Renal cortex interstitium (tissue), 11 donors: ENCODE measurements around the gene MEDAG. TPM values are rescaled to one million over a fixed set of nuclear protein-coding genes. Genes with fewer than 3 reads are reported as not detected.

Source experiments
- DNase-seq, 11 donors: peaks; one replicate each; pipeline ENCODE4 v3.0.0-alpha.2; 2013; ENCODE audit warnings: low read depth in 9 of 11, low spot score in 4 of 11; ENCODE audit errors: extremely low read depth in 1 of 11
- polyA plus RNA-seq, 3 donors: library from polyadenylated mRNA; unstranded; fragments of 120-200 nt; gene quantifications; one replicate each; pipeline ENCODE4 v1.2.1, GENCODE V29; 2013; ENCODE audit not compliant: insufficient read length in 3 of 3

The MEDAG gene
- polyA plus RNA-seq, 3 donors: 0.85 to 1.9 (median 1.2) TPM

DNA sequence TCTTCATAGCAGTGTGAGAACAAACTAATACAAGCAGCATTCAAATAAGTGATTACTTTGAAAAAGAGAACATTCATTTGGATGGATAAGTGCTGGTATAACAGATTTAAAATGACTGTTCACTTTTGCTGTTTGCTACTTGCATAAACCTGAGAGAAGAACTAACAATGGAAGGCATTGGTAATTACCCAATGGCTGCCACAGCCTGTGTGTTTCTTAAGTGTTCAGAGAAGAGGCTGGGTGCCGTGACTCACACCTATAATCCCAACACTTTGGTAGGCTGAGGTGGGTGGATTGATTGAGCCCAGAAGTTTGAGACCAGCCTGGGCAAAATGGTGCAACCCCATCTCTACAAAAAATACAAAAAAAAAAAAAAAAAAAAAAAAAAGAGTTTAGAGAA lies 21.5 kb downstream of the MEDAG start:
- no peak for DNase-seq

DNA sequence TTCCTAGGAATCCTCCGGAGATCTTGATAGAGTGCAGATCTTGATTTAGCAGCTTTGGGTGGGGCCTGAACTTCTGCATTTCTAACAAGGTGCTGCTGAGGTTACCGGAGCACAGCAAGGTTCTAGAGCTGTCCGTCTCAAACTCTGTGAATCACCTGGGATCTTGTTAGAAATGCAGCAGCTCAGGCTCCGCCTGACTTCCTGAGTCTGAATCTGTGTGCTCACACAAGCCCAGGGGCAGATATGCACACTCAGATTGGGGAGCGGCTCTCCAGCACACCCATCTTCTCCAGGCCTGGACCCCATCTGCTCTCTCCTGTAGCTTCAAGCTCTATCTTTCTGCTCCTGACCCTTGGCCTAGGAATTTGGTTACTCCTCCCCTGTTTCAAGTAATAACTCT lies 22.9 kb downstream of the MEDAG start:
- no peak for DNase-seq

DNA sequence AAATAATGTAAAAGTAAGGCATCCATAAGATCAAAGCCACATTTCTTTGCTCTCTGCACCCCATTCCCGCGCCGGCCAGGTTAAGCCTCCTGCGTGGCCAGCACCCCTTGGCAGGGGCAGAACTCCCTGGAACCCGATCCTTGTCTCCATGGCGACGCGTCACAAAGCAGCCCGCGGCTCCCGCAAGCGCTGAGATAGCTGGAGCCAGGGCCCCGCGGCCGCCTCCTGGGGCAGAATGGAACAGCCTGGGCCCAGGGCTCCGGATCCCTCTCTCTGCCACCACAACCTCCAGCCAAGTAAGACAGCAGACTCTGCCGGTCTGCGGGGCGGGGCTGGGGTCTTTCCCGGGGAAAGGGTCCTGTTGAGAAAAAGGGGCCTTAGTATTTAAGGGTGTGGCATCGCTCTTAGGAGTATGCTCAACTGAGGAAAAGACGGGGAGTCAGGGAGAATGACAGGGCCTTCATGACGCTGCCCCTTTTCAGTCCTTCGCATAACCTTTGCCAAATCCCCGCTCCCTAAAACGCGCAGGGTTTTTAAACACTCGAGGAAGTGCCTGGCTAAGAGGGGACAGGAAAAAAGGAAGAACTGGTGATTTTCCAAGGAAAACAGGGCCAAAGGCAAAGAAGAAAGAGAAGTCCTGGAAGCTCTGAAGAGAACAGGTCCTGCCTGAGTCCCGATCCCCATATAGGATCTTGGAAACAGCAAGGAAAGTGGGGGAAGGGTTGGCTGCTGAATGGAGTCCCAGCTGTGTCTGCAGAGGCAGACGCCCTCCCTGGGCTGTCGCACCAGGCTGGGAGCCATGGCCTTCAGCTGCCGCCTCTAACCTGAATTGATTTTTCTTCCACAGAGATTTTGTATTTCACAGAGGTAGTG lies 26.6 kb downstream of the MEDAG start, which contains the start of gene TEX26:
Gene TEX26, plus strand, starts transcription at position 176 of the 873 bp plus-strand sequence. Its CDS starts 60 bp downstream, at position 236.
- peak in 2 of 11 donors; percentile 26 to 56 for DNase-seq

DNA sequence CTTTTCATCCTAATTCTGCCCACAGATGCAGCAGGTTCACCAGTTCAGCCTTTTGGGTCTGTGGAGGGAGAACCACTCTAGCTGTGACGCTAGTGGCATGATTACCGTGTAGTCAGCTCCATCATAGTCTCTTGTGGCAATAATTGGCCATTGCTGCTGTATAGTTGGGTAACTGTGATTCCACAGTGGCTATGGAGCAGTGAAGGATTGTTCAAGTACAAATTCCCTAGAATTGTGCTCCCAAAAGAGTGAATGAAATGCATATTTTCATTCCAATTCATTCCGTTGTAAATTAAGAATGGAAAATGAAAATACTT lies 27.2 kb downstream of the MEDAG start:
- DNase-seq: no peak

DNA sequence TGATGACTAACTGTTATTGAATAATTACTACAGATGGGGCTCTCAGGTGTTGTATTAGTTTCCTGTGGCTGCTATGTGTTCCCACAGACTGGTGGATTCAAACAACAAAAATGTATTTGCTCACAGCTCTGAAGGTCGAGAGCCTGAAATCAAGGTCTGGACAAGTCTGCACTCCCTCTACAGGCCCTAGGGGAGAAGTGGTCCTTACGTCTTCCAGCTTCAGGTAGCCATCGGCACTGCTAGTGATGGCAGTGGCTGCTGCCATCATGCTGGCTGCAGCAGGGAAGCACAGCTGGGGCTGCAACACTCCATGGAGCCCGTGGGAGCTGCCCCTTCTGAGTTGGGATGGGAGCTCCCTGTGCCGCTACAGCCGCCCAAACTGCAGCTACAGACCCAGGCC lies 28.3 kb downstream of the MEDAG start:
- no peak for DNase-seq

DNA sequence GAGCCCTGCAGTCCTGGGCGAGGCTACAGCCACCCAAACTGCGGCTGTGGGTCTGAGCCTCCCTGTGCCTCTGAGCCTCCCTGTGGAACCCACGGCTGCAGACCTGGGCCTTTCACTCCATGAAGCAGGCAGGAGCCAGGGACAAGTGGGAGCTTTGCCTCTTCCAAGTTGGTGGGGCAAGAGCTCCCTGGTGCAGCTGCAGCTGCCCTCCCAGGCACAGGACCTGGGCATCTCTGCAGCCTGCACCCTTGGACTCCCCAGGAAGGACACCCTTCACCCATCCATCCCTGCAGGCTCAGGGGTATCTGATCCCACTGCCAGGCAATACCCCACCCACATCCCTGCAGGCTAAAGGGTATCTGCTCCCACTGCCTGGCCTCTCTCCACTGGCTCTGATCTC lies 28.7 kb downstream of the MEDAG start:
- DNase-seq: no peak

DNA sequence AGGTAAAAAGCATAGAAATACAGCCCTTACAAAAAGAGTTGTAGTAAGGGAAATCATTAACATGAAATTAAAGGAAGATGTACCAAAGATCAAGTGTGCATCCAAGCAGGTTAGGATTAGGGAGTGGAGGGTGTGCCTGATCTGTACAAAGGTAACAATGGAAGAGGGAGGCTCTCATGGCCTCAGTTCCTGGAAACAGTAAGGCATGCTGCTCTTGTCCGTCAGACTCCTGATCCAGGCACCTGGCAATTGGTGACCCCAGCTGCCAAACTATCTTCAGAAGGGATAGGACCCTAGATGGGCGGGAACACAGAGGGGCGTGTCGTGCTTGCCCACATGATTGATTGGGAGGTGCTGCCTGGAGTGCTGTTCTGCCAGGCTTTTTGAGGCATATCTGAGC lies 30.9 kb downstream of the MEDAG start:
- DNase-seq: no peak

DNA sequence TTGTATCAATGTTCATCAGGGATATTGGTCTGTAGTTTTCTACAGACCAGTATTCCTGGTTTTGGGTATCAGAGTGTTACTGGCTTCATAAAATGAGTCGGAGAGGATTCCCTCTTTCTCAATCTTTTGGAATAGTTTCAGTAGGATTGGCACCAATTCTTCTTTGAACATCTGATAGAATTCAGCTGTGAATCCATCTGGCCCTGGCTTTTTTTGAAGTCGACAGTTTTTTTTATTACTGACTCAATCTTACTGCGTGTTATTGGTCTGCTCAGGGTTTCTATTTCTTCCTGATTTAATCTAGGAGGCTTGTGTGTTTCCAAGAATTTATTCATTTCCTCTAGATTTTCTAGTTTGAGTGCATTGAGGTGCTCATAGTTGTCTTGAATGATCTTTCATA lies 37.8 kb downstream of the MEDAG start:
- DNase-seq: no peak

DNA sequence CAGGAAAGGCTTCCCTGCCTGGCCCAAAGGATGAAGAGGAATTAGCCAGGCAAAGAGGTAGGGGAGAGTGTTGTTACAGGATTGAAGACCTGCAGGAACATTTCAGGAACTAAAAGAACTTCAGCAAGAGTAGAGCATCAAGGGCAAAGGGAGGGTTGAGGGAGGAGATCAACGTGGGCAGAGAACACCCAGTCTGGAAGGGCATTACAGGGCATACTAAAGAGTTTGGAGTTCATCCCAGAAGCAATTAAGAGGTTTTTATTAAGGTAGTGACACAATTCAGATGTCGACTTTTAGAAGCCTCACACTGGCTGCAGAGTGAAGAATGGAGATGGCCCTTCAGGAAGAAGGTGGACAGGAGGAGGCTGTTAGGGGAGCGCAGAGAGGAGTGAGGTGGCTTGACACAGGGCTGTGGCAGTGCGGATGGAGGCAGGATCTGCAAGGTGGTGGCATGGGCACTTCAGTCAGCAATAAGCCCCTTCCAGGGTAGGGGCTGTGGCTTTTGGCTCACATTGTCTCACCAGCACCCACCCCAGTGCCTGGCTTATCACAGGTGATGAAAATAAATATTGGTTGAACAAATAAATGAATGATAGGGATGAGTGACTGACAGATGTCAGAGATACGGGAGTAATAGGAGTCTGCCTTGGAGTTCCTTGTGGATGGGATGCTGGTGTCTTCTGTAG lies 51.3 kb downstream of the MEDAG start:
- no peak for DNase-seq

DNA sequence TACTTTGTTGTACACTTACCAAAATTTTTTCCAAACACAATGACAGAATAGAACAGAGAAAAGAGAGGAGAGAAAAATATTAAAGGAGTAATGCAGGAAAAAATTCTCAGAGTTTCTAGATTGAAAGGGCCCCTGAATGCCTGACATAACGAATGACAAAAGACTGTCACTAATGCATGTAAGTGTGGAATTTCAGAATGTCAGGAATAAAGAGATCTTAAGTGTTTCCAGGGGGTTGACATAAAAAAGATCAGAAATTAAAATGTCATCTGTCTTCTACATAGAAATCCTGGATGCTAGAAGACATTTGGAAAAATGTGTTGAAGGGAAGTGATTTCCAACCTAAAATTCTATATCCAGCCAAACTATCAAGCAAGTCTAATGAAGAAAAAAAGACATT lies 53.6 kb downstream of the MEDAG start:
- no peak for DNase-seq

DNA sequence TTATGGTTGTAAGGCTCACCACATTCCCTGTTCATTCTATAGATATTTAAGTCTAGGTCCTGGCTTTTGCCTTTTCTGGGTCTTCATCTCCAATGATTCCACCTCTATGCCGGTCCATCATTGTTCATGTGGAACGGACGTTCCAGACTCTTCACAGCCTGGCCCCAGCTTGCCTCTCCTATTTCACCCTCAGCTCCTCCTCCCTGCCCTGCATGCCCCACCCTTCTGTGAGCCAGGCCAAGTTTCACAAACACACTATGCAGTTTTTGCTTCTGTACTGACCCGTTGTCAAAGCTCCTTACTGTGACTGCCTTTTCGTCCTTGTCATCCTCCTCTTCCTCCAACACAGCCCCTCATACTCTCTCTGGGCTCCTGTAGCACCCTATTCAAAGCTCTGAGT lies 57.7 kb downstream of the MEDAG start:
- DNase-seq: peak in 6 of 11 donors; percentile 12 to 34 (median 22)

DNA sequence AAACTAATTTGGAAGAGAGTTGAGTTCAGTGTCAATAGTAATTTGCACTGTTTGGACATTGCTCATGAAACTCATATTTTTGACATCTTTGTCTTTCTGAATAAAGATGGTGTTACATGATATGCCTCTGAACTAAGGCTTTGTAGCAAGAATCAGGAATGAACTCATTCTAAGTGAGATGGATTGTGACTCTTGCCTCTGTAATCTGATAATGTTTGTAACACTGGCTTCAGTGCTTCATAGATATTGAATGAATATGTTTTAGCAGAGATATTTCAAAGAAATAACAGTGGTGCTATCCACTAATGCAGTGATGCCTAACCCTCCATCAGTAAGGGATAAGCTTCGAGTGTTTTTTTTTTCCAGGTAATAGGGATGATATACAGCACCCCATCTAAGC lies 59.3 kb downstream of the MEDAG start:
- no peak for DNase-seq

DNA sequence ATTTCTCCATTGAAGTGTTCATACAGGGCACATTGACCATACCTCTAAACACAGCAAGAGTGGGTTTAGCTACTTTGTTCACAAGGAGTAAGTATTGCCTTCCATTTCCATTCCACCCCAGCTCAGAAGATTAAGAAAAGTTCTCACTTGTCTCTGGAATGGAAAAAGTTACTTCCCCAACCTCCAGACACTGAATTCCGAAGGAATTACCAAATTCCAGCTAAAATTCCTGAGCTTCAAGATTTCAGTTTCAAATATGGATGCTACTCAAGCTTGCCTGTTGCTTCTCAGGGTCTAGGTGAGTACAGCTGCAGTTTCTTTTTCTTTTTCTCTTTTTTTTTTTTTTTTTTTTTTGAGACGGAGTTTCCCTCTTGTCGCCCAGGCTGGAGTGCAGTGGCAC lies 60.0 kb downstream of the MEDAG start:
- no peak for DNase-seq

DNA sequence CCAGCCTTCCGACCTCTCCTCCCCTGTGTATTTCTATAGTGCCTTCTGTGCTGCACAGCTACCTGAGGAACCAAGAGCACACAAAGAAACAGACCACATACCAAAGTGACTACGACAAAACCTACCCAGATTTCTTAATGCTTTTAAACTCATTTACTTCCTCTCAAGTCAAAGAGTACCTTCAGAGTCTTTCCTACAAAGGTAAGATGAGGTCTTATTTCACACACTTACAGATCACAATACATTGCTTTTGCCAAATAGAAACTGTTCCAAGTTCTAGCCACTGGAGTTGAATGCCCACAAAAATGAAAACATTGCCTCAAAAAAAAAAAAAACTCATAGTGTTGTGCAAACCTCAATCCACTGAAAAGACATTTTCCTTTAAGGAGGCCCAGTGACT lies 62.8 kb downstream of the MEDAG start:
- no peak for DNase-seq

DNA sequence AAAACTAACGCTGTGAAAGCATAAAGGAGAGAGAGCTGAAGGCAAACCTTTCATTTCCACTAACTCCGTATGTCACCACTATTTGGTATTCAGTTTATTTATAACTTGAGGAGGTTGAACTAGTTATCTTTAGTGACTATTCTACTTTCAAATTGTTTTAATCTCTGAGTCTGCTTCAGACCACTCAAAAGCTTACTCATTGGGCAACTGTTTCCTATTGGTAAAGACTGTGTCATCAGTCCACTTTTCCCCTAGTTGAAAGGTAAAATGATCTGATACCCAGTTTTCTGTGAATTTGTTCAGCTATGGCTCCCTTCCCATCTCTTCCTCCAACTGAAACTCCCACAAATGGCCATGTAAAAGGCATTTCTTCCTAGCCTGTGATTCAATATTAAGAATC lies 65.5 kb downstream of the MEDAG start:
- DNase-seq: no peak

DNA sequence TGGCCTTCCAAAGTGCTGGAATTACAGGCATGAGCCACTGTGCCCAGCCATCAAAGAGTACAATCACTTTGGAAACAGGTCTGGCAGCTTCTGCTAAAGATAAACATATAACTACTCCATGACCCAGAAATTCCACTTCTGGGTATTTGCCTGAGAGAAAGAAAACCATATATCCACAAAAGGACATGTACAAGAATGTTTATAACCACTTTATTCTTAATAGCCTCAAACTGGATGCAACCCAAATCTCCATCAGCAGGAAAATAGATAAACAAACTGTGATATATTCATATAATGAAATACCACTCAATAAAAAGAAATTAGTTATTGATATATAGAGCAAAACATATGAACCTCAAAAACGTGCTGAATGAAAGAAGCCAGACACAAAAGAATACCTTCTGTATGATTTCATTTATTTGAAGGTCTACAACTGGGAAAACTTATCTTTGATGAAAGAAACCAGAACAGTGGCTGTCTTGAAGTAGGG lies 66.9 kb downstream of the MEDAG start:
- no peak for DNase-seq

DNA sequence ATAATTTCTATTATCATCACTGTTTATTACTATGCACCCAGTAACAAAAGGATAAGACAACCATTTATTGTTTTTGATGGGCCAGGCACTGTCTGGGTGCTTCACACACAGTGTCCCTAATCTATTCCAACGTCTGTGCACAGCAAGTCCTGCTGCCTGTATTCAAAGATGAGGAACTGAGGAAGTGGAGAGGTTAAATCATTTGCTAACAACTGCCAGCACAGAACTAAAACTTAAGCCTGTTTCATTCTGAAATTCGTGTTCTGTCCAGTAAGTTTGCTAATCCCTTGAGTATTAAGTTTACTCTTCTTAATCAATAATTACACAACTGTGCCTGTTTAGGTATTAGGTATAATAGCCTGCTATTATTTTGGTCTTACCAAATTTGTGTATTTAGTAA lies 68.3 kb downstream of the MEDAG start:
- no peak for DNase-seq
